Measurements from ENCODE around the gene PDE4D. TPM values are rescaled to one million over a fixed set of nuclear protein-coding genes. Genes with fewer than 3 reads are reported as not detected.
"Not testable (repeated sequence)": the region's sequence is repeated elsewhere in the genome, so short reads cannot be mapped to it uniquely, and the experiment has no call there.

The PDE4D gene
- total RNA-seq, 1 donor from 2014 or later, result 11.8 TPM

GRCh38 chr5:59471463-59471862, 422.1 kb downstream of the PDE4D start:
- no peak for TF ChIP-seq CTCF (conservative IDR thresholded peaks at IDR 0.05)
- no peaks in the 10 kb centered on the region for H3K36me3 Mint-ChIP-seq (ENCODE audit: low read depth)

GRCh38 chr5:59467969-59468368, 425.6 kb downstream of the PDE4D start:
- Mint-ChIP-seq H3K36me3 (ENCODE audit: low read depth) (no peaks in the 10 kb centered on the region), H3K9me3 (no peaks in the 10 kb centered on the region), H3K27me3 (ENCODE audit: low read depth) (no peaks in the 10 kb centered on the region), H3K4me1 (no peaks in the 10 kb centered on the region), H3K27ac (ENCODE audit: unreplicated experiment) (no peak overlapping the region), H3K4me3 (no peak overlapping the region)
- TF ChIP-seq CTCF (conservative IDR thresholded peaks at IDR 0.05), result no peak
- no peak for DNase-seq (ENCODE audit: low read depth, low spot score)

More at GRCh38 chr5:59471463-59471862, 422.1 kb downstream of the PDE4D start:
- Mint-ChIP-seq H3K27me3 (ENCODE audit: low read depth) (no peaks in the 10 kb centered on the region), H3K4me3 (no peak overlapping the region), H3K9me3 (no peaks in the 10 kb centered on the region), H3K27ac (ENCODE audit: unreplicated experiment) (no peak overlapping the region), H3K4me1 (no peaks in the 10 kb centered on the region)
- DNase-seq (ENCODE audit: low read depth, low spot score), result no peak

GRCh38 chr5:59466271-59466670, 427.3 kb downstream of the PDE4D start:
- H3K9me3 Mint-ChIP-seq, result no peaks in the 10 kb centered on the region
- no peaks in the 10 kb centered on the region for H3K4me1 Mint-ChIP-seq
- H3K4me3 Mint-ChIP-seq, result no peak overlapping the region
- no peak for TF ChIP-seq CTCF (conservative IDR thresholded peaks at IDR 0.05)
- no peaks in the 10 kb centered on the region for H3K36me3 Mint-ChIP-seq (ENCODE audit: low read depth)
- DNase-seq (ENCODE audit: low read depth, low spot score), result no peak
- H3K27ac Mint-ChIP-seq (ENCODE audit: unreplicated experiment), result no peak overlapping the region
- H3K27me3 Mint-ChIP-seq (ENCODE audit: low read depth), result no peaks in the 10 kb centered on the region

GRCh38 chr5:59464969-59465368, 428.6 kb downstream of the PDE4D start:
- Mint-ChIP-seq H3K36me3 (ENCODE audit: low read depth) (no peaks in the 10 kb centered on the region), H3K4me3 (no peak overlapping the region), H3K4me1 (no peaks in the 10 kb centered on the region), H3K27ac (ENCODE audit: unreplicated experiment) (no peak overlapping the region), H3K9me3 (no peaks in the 10 kb centered on the region), H3K27me3 (ENCODE audit: low read depth) (no peaks in the 10 kb centered on the region)
- DNase-seq (ENCODE audit: low read depth, low spot score), result no peak
- TF ChIP-seq CTCF (conservative IDR thresholded peaks at IDR 0.05), result no peak

- H3K4me3 Mint-ChIP-seq; H3K27me3 Mint-ChIP-seq (ENCODE audit: low read depth); H3K36me3 Mint-ChIP-seq (ENCODE audit: low read depth); H3K4me1 Mint-ChIP-seq; DNase-seq (ENCODE audit: low read depth, low spot score); H3K9me3 Mint-ChIP-seq; H3K27ac Mint-ChIP-seq (ENCODE audit: unreplicated experiment): not testable (repeated sequence)
Observed at GRCh38 chr5:59463618-59464166, 429.8 kb downstream of the PDE4D start.

GRCh38 chr5:59462956-59463355, 430.6 kb downstream of the PDE4D start:
- no peak overlapping the region for H3K27ac Mint-ChIP-seq (ENCODE audit: unreplicated experiment)
- no peak overlapping the region for H3K4me3 Mint-ChIP-seq
- no peaks in the 10 kb centered on the region for H3K36me3 Mint-ChIP-seq (ENCODE audit: low read depth)
- no peak for DNase-seq (ENCODE audit: low read depth, low spot score)
- H3K27me3 Mint-ChIP-seq (ENCODE audit: low read depth), result no peaks in the 10 kb centered on the region
- TF ChIP-seq CTCF (conservative IDR thresholded peaks at IDR 0.05), result no peak
- H3K4me1 Mint-ChIP-seq, result no peaks in the 10 kb centered on the region
- H3K9me3 Mint-ChIP-seq, result no peaks in the 10 kb centered on the region
